ENCODE results near the gene GRIN2A. TPM values are rescaled to one million over a fixed set of nuclear protein-coding genes. Genes with fewer than 3 reads are reported as not detected.

The GRIN2A gene
- total and polyA plus RNA-seq, 2 of the 13 experiments (the other 11 are each of a cell fraction or from before 2014, with no cell fraction given) = not detected

- TF ChIP-seq PRDM15 (CRISPR knock-in tag; IDR thresholded peaks at IDR 0.05) (no peak), EP300 (IDR thresholded peaks at IDR 0.05; ENCODE audit: low read depth in 2 of 2, low read length in 2 of 2) (peak in 1 of 2 experiments; percentile 31; a peak in 1 of 4 replicates), EP300 (CRISPR knock-in tag; IDR thresholded peaks at IDR 0.05; ENCODE audit: borderline replicate concordance) (no peak), NFRKB (IDR thresholded peaks at IDR 0.05) (no peak), ZNF713 (CRISPR knock-in tag; IDR thresholded peaks at IDR 0.05) (no peak), NCOR1 (IDR thresholded peaks at IDR 0.05; ENCODE audit: borderline replicate concordance, low read length) (peak; percentile 42; the same call in 1 of the 2 replicates)
- TF ChIP-seq, protein P1, sequence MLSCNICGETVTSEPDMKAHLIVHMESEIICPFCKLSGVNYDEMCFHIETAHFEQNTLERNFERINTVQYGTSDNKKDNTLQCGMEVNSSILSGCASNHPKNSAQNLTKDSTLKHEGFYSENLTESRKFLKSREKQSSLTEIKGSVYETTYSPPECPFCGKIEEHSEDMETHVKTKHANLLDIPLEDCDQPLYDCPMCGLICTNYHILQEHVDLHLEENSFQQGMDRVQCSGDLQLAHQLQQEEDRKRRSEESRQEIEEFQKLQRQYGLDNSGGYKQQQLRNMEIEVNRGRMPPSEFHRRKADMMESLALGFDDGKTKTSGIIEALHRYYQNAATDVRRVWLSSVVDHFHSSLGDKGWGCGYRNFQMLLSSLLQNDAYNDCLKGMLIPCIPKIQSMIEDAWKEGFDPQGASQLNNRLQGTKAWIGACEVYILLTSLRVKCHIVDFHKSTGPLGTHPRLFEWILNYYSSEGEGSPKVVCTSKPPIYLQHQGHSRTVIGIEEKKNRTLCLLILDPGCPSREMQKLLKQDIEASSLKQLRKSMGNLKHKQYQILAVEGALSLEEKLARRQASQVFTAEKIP (CRISPR knock-in tag; IDR thresholded peaks at IDR 0.05; ENCODE audit: borderline replicate concordance) = no peak
Measured at GRCh38 chr16:10171221-10171620, 11.0 kb downstream of the GRIN2A start (continued).

- ChIA-PET POLR2A (no interaction called here), CTCF (ENCODE audit: low intra/inter-chr PET ratio, low total read pairs) (no interaction called here)
- WGBS (ENCODE audit: low lambda C conversion rate) = 83% methylated on average over 2 of the region's 2 CpGs
- Histone ChIP-seq H4K20me1 (ENCODE audit: insufficient read depth, low read length) (no peaks in the 10 kb centered on the region), H3K27ac (ENCODE audit: extremely low read length, insufficient read depth, low read length) (no peak overlapping the region), H3K4me3 (replicated peaks in 1 of 3; ENCODE audit: insufficient read depth in 1 of 3, low read depth in 2 of 3, low read length in 3 of 3) (no peak overlapping the region), H3K9ac (ENCODE audit: insufficient read depth, low read depth, low read length) (no peak overlapping the region), H3K4me2 (ENCODE audit: low read depth, low read length) (no peak overlapping the region), H2AFZ (ENCODE audit: low read length) (no peak overlapping the region), H3K9me3 (ENCODE audit: low read length) (no peaks in the 10 kb centered on the region), H3K4me1 (ENCODE audit: insufficient read depth, low read length) (peaks cover 11% of the 10 kb centered on the region), H3K27me3 (ENCODE audit: control insufficient read depth in 1 of 2, insufficient read depth in 2 of 2, low read length in 2 of 2) (peaks cover 2 to 9% of the 10 kb centered on the region in 2 experiments; a peak in 3 of 5 replicates), H3K79me2 (ENCODE audit: insufficient read depth, low read length) (no peaks in the 10 kb centered on the region), H3K36me3 (replicated peaks in 1 of 2; ENCODE audit: control insufficient read depth in 1 of 2, insufficient read depth in 2 of 2, low read length in 2 of 2) (no peaks in the 10 kb centered on the region)
- no TSS peak for BruUV-seq (replicated peaks)
- DNase-seq (ENCODE audit: low spot score) (no peak), FAIRE-seq (no peak), ATAC-seq (no peak)
- in situ Hi-C loops (cut with HindIII; ENCODE audit: extremely low pct_ligation_motif_present, low pct_unique_long_range_greater_than_20kb) = no loop called here
- intact Hi-C loops (cut with micrococcal nuclease; ENCODE audit: unreplicated experiment) = loop anchor here (5.0 kb wide), 2 partner anchors 1008 to 1172 kb away; no protein-coding TSS in a partner anchor
- TF ChIP-seq, protein P2, sequence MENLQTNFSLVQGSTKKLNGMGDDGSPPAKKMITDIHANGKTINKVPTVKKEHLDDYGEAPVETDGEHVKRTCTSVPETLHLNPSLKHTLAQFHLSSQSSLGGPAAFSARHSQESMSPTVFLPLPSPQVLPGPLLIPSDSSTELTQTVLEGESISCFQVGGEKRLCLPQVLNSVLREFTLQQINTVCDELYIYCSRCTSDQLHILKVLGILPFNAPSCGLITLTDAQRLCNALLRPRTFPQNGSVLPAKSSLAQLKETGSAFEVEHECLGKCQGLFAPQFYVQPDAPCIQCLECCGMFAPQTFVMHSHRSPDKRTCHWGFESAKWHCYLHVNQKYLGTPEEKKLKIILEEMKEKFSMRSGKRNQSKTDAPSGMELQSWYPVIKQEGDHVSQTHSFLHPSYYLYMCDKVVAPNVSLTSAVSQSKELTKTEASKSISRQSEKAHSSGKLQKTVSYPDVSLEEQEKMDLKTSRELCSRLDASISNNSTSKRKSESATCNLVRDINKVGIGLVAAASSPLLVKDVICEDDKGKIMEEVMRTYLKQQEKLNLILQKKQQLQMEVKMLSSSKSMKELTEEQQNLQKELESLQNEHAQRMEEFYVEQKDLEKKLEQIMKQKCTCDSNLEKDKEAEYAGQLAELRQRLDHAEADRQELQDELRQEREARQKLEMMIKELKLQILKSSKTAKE (CRISPR knock-in tag; IDR thresholded peaks at IDR 0.05; ENCODE audit: borderline replicate concordance) = no peak
- no peak for TF ChIP-seq ZNF607 (CRISPR knock-in tag; IDR thresholded peaks at IDR 0.05; ENCODE audit: borderline replicate concordance)
- no peak for TF ChIP-seq RBM39 (IDR thresholded peaks at IDR 0.05; ENCODE audit: low read depth, low read length, poor library complexity, severe bottlenecking)
- TF ChIP-seq GATAD1 (CRISPR knock-in tag; IDR thresholded peaks at IDR 0.05) = no peak
- no peak for TF ChIP-seq ZNF747 (CRISPR knock-in tag; IDR thresholded peaks at IDR 0.05; ENCODE audit: borderline replicate concordance)
- no peak for TF ChIP-seq ZSCAN12 (CRISPR knock-in tag; IDR thresholded peaks at IDR 0.05)
- no peak for TF ChIP-seq SMAD3 (CRISPR knock-in tag; IDR thresholded peaks at IDR 0.05)
- TF ChIP-seq SMAD1 (CRISPR knock-in tag; IDR thresholded peaks at IDR 0.05; ENCODE audit: borderline replicate concordance, low read depth) = no peak
- TF ChIP-seq HHEX (CRISPR knock-in tag; IDR thresholded peaks at IDR 0.05) = no peak
- TF ChIP-seq ZNF674 (CRISPR knock-in tag; IDR thresholded peaks at IDR 0.05; ENCODE audit: low read depth) = no peak
Measured at GRCh38 chr16:10169904-10170410, 12.3 kb downstream of the GRIN2A start.

Measured in HepG2 (cell line).